Measurements from ENCODE around the gene PPHLN1. TPM values are rescaled to one million over a fixed set of nuclear protein-coding genes. Genes with fewer than 3 reads are reported as not detected.

Gene PPHLN1
- total RNA-seq: 14.7 TPM

- ATAC-seq: peak; percentile 98
- peak; percentile 89 for DNase-seq (ENCODE audit: low spot score)
These were observed at the start of gene PPHLN1, which contains the start of gene ZCRB1 for GRCh38 chr12:42325653-42326474. TSS of gene PPHLN1 (plus strand) at chr12:42326167. CDS start at chr12:42335903, 9,736 bp downstream. TSS of gene ZCRB1 (minus strand) at chr12:42326094. CDS start at chr12:42324102, 1,992 bp downstream.

- ATAC-seq: no peak
- DNase-seq (ENCODE audit: low spot score): no peak
These were observed 48.4 kb upstream of the PPHLN1 start for GRCh38 chr12:42277396-42278127.

- ATAC-seq: no peak
- DNase-seq (ENCODE audit: low spot score): no peak
These were observed 47.8 kb upstream of the PPHLN1 start for GRCh38 chr12:42278128-42278510.

- peak; percentile 74 for ATAC-seq
- no peak for DNase-seq (ENCODE audit: low spot score)
These were observed 44.7 kb upstream of the PPHLN1 start for GRCh38 chr12:42281278-42281677.

- DNase-seq (ENCODE audit: low spot score) (no peak), ATAC-seq (no peak)
These were observed 44.1 kb upstream of the PPHLN1 start for GRCh38 chr12:42281844-42282243.

- DNase-seq (ENCODE audit: low spot score) (no peak), ATAC-seq (peak; percentile 95)
These were observed 43.7 kb upstream of the PPHLN1 start for GRCh38 chr12:42282294-42282693.

- no peak for ATAC-seq
- DNase-seq (ENCODE audit: low spot score): no peak
These were observed 42.2 kb upstream of the PPHLN1 start for GRCh38 chr12:42283739-42284138.

- no peak for ATAC-seq
- DNase-seq (ENCODE audit: low spot score): no peak
These were observed 41.8 kb upstream of the PPHLN1 start for GRCh38 chr12:42284157-42284556.

- ATAC-seq (no peak), DNase-seq (ENCODE audit: low spot score) (no peak)
These were observed 41.1 kb upstream of the PPHLN1 start for GRCh38 chr12:42284876-42285275.

- DNase-seq (ENCODE audit: low spot score) (no peak), ATAC-seq (no peak)
These were observed 40.5 kb upstream of the PPHLN1 start for GRCh38 chr12:42285431-42285830.

- ATAC-seq: no peak
- DNase-seq (ENCODE audit: low spot score): no peak
These were observed 39.2 kb upstream of the PPHLN1 start for GRCh38 chr12:42286741-42287140.

GRCh38 chr12:42288544-42288943, 37.4 kb upstream of the PPHLN1 start:
- ATAC-seq (no peak), DNase-seq (ENCODE audit: low spot score) (no peak)

- ATAC-seq: no peak
- DNase-seq (ENCODE audit: low spot score): no peak
These were observed 34.3 kb upstream of the PPHLN1 start for GRCh38 chr12:42291680-42292079.

GRCh38 chr12:42296503-42297109, 29.4 kb upstream of the PPHLN1 start:
- ATAC-seq: no peak
- DNase-seq (ENCODE audit: low spot score): no peak

- DNase-seq (ENCODE audit: low spot score) (no peak), ATAC-seq (no peak)
These were observed 27.1 kb upstream of the PPHLN1 start for GRCh38 chr12:42298887-42299286.

- ATAC-seq: no peak
- no peak for DNase-seq (ENCODE audit: low spot score)
These were observed 26.3 kb upstream of the PPHLN1 start for GRCh38 chr12:42299392-42300308.

GRCh38 chr12:42306297-42306696, 19.7 kb upstream of the PPHLN1 start:
- ATAC-seq (no peak), DNase-seq (ENCODE audit: low spot score) (no peak)

- DNase-seq (ENCODE audit: low spot score) (no peak), ATAC-seq (no peak)
These were observed 17.6 kb upstream of the PPHLN1 start for GRCh38 chr12:42308390-42308789.

- ATAC-seq (no peak), DNase-seq (ENCODE audit: low spot score) (no peak)
These were observed 16.0 kb upstream of the PPHLN1 start for GRCh38 chr12:42309996-42310395.

GRCh38 chr12:42315108-42315507, 10.9 kb upstream of the PPHLN1 start:
- DNase-seq (ENCODE audit: low spot score) (no peak), ATAC-seq (no peak)

GRCh38 chr12:42320796-42321195, 5.2 kb upstream of the PPHLN1 start:
- ATAC-seq: no peak
- no peak for DNase-seq (ENCODE audit: low spot score)

Data from left lobe of liver (tissue), 2 donors.